ENCODE data around the gene MARS1.
A peak's percentile ranks its signal among the peaks of the same experiment; 100 is the strongest.
"Not testable (repeated sequence)": the region's sequence is repeated elsewhere in the genome, so short reads cannot be mapped to it uniquely, and the experiment has no call there.

Gene MARS1

GRCh38 chr12:57515934-57516541, 28.2 kb downstream of the MARS1 start:
- Histone ChIP-seq H3K4me3 (no peak overlapping the region), H3K27ac (peak overlapping the region in 1 of 2 donors; percentile 98)
- TF ChIP-seq CTCF (IDR thresholded peaks at IDR 0.05): no peak
- DNase-seq (ENCODE audit: low spot score): no peak

GRCh38 chr12:57516617-57517153, 28.8 kb downstream of the MARS1 start:
- TF ChIP-seq CTCF (IDR thresholded peaks at IDR 0.05): no peak
- H3K4me3 ChIP-seq: no peak overlapping the region
- peak overlapping the region; percentile 2 to 98 for H3K27ac ChIP-seq
- no peak for DNase-seq (ENCODE audit: low spot score)

- H3K27ac ChIP-seq: peak overlapping the region; percentile 2 to 98
- TF ChIP-seq CTCF (IDR thresholded peaks at IDR 0.05): no peak
- no peak overlapping the region for H3K4me3 ChIP-seq
- DNase-seq (ENCODE audit: low spot score): no peak
These were observed 29.3 kb downstream of the MARS1 start for GRCh38 chr12:57517187-57517586.

- Histone ChIP-seq H3K27ac (peak overlapping the region; percentile 98 to 99), H3K4me3 (peak overlapping the region; percentile 80)
- not testable (repeated sequence) for DNase-seq (ENCODE audit: low spot score)
These were observed 29.9 kb downstream of the MARS1 start for GRCh38 chr12:57517718-57518117.

- no peak for DNase-seq (ENCODE audit: low spot score)
- Histone ChIP-seq H3K4me3 (peak overlapping the region; percentile 80), H3K27ac (peak overlapping the region; percentile 98 to 99)
- no peak for TF ChIP-seq CTCF (IDR thresholded peaks at IDR 0.05)
These were observed 30.5 kb downstream of the MARS1 start for GRCh38 chr12:57518176-57518919.

GRCh38 chr12:57518920-57519795, 31.3 kb downstream of the MARS1 start:
- Histone ChIP-seq H3K27ac (peak overlapping the region; percentile 98 to 99), H3K4me3 (peak overlapping the region; percentile 80)
- DNase-seq (ENCODE audit: low spot score): peak; percentile 82
- TF ChIP-seq CTCF (IDR thresholded peaks at IDR 0.05): no peak

- TF ChIP-seq CTCF (IDR thresholded peaks at IDR 0.05): no peak
- Histone ChIP-seq H3K4me3 (peak overlapping the region; percentile 80), H3K27ac (peak overlapping the region; percentile 98 to 99)
- DNase-seq (ENCODE audit: low spot score): peak; percentile 86
These were observed 31.9 kb downstream of the MARS1 start for GRCh38 chr12:57519796-57520052.

Data from coronary artery (tissue), 2 donors.